GM19025 (cell line): ENCODE results near the gene RNF38.
"Not testable (repeated sequence)": the region's sequence is repeated elsewhere in the genome, so short reads cannot be mapped to it uniquely, and the experiment has no call there.

Source experiments
- ATAC-seq: cut with Tn5 transposase; IDR thresholded peaks from one replicate; pipeline ENCODE4 v1.9.1; 2021; ENCODE audit warnings: mild to moderate bottlenecking, low read depth, moderate library complexity; ENCODE audit not compliant: unreplicated experiment

The RNF38 gene

GRCh38 chr9:36399980-36400331 is at the start of gene RNF38:
TSS of gene RNF38 (minus strand) at chr9:36400269. CDS start at chr9:36400108, 161 bp downstream.
- ATAC-seq: no peak

DNA sequence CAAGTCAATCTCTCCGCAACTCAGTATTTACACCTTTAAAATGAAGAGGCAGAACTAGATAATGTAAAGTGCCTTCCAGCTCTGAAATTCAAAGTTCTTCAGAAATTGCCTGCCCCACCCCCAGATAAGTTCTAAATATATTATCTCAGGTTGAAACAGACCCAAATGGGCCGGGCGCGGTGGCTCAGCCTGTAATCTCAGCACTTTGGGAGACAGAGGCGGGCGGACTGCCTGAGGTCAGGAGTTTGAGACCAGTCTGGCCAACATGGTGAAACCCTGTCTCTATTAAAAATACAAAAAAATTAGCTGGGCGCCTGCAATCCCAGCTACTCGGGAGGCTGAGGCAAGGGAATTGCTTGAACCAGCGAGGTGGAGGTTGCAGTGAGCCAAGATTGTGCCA is 48.5 kb upstream of the RNF38 start:
- ATAC-seq: not testable (repeated sequence)

GRCh38 chr9:36448017-36448416 is 47.9 kb upstream of the RNF38 start:
- ATAC-seq: no peak

DNA sequence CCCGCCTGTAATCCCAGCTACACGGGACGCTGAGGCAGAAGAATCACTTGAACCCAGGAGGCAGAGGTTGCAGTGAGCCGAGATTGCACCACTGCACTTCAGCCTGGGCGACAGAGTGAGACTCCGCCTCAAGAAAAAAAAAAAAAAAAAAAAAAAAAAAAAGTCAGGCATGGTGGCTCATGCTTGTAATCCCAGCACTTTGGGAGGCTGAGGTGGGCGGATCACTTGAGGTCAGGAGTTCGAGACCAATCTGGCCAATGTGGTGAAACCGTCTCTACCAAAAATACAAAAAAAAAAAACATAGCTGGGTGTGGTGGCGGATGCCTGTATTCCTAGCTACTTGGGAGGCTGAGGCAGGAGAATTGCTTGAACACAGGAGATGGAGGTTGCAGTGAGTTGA is 46.6 kb upstream of the RNF38 start:
- ATAC-seq: not testable (repeated sequence)

DNA sequence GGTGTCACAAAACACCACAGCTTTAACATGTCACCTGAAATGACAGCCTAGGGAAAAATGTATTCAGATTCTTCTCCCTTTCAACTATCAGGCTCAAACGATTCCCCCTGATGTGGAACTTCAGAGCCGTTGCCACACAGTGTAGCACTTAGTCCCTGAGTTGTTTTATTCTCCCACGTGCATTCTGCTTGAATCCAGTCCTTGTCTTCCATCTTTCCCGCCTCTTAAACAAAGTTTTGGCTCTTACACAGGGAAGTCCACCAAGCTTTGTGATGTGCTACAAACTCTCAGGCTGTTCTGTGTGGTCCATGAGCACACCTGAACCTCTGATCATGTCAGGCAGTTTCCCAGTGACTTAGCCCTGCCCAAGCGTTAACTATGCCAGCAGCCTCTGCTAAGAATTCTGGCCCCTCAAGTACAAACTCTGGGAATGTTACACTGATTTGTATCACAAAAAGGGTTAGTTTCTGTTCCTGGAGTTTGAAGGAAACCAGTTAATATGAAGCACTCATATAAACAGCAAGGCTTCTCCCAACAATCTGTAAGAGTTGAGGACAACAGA is 45.8 kb upstream of the RNF38 start:
- ATAC-seq: no peak

DNA sequence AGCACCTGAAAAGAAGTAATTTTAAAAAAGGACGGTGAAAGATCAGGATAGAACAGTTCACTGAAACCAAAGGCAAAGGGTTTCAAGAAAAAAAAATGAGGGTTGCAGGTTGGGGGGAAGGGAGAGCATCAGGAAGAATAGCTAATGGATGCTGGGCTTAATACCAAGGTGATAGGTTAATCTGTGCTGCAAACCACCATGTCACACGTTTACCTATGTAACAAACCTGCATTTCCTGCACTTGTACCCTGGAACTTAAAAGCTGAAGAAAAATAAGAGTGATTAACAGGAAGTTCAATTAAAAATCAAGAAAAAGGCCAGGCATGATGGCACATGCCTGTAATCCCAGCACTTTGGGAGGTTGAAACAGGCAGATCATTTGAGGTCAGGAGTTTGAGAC is 44.1 kb upstream of the RNF38 start:
- no peak for ATAC-seq

DNA sequence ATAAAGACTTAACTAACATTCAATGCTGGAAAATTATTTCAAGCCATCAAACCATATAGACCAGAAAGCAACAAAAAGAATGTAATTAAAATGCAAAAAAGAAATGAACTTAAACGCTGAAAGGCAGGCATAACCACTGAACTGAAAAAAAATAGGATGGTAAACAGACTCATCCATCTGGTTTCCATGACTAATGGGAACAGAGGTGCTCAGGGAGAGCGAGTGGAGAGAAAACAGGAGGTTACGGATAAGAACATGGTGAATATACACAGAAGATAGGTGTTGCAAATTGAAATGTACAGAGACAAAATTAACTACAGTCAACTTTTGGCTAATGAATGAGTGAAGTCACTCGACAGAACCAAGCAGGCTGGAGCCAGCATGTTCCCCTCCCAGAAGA is 43.5 kb upstream of the RNF38 start:
- ATAC-seq: no peak

DNA sequence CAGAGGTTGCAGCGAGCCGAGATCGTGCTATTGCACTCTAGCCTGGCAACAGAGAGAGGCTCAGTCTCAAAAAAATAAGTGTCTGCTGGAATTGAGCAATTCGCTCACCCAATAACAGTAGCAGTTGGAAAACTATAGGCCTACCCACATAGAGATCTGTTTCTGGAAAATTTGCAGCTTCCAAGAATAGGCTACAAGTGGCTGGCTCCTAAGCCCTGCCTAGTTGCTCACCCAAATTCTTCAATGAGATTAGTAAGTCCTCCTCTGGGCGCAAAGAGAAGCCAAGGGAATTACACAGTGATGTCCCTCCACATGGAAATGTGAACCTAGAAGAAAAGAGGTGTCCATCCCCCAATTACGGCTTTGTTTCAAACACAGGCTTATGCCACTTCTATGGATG is 42.6 kb upstream of the RNF38 start:
- no peak for ATAC-seq

DNA sequence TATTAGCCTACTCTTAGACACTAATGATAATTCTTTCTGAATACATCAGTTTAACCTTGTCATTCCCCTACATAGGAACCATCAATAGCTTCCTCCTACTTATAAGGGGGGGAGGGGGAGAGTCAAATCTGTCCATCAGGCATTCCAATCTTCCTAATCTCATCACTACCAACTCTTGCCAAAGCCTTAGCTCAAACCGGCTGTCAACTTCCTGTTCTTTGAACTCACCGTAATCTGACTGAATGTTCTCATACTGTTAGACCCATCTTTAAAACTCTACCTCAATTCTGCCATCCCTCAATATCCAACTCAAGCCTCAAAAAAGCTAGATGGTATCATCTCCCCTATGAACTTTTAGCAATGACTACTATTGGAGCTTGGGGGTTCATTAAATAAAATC is 41.9 kb upstream of the RNF38 start:
- no peak for ATAC-seq

DNA sequence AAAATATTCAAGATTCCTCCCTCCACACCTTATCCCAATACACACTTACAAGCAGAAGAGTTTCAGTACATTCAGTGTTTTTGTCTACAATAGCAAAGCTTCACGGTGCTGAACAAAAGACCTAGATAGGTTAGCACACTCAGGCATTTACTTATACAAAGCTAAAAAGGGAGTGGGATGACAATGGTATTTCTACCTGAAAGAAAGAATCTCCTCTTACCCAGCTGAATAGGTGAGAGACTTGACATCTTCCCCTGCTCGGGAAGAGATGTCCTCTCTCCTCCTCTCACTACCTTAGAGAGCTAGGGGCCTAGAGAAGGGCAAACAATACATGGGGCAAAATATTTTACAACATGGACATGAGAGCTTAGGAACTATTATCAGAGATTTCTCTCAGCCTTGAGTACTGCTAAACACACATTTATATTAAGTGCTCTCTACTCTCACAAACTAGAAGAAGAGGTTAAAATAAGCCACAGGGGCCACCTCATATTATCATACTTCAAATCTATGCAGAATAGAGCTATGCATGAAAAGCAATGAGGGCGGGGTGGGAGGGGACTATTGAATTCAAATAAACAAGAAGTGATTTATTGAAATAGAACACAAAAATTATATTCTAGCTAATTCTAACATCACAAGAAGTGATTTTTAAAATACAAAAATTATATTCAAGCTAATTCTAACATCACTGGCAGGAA is 38.6 kb upstream of the RNF38 start:
- no peak for ATAC-seq

- ATAC-seq: no peak
Observed at GRCh38 chr9:36437790-36438189, 37.7 kb upstream of the RNF38 start.

DNA sequence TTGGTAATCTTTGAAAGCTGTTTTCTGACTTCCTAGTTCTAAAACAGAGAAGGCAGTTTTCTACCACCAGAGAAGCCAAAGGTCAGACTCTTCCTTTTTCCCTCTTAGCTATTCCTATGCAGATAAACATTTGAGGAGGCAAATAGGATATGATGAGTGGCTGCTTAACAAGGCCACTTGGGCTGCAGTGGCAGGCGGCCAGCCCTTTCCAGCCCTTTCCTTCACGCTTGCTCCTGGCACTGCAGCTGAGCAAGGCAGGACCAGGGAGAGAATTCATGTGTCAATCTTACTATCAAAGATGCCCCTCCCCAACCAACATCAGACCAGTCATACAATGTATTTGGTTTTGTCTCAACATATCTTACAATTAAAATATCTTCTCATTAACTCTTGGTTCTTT is 36.8 kb upstream of the RNF38 start:
- ATAC-seq: no peak

GRCh38 chr9:36433386-36433785 is 33.3 kb upstream of the RNF38 start:
- ATAC-seq: no peak

DNA sequence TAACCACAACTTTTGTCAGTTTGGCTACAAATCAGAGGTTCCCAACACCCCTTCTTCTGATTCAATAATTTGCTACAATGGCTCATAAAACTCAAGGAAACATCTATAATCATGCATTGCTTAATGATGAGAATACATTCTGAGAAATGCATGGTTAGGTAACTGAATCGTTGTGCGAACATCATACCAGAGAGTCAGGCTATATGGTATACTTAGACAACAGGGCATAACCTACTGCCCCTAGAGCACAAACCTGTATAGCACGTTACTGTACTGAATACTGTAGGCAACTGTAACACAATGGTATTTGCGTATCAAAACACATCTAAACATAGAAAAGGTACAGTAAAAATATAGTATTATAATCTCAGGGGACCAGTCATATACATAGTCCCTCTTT is 31.0 kb upstream of the RNF38 start:
- ATAC-seq: no peak

DNA sequence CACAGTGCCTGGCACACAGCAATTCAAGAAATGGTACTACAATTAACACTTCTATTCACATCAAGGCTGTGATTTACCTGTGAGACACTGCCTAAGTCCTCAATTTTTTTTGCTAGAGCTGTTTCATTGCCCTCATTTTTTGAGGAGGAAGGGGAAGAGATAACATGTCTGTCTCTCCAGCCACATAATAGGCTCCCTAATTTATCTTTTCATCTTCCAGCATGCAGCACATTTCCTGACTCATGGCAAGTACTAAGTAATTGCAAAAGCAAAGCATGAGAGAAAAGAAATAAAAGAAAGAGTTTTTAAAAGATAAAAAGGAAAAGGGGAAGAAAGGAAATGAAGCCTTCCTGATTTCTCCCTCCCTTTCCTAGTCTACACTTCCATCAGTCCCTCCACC is 26.9 kb upstream of the RNF38 start:
- no peak for ATAC-seq

GRCh38 chr9:36426348-36426747 is 26.3 kb upstream of the RNF38 start:
- ATAC-seq: no peak

DNA sequence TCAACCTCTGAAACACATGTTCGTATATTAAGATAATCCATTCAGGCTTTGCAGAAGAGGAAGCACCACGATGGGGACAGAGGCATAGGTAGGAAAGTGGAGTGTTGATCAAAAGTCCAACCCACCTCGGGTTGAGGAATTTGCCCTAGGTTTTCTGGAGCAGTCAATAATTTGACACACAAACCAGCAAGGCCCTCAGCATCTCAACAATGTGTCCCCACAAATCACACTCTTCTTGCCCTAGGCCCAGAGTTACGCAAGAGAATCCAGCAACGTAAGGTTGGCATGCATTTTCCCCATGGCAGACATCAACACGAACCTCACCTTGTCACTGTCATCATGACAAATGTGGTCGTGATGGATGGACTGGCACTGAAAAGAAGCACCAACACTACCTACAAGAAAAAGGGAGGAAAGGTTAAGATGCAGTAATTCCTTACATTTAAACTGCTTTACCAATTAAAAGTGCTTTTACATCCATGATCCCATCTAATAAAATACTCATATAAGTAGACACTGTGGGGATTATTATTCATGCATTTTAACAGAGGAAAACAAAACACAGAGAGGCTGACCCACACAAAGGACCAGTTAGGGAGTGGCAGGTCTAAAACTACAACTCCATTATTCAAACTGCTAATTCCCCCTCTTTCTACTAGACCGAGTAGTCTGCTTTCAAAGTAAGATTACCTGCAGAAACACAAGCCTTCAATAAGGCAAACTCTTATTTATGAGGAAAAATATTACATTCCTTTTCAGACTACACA is 24.4 kb upstream of the RNF38 start:
- no peak for ATAC-seq

DNA sequence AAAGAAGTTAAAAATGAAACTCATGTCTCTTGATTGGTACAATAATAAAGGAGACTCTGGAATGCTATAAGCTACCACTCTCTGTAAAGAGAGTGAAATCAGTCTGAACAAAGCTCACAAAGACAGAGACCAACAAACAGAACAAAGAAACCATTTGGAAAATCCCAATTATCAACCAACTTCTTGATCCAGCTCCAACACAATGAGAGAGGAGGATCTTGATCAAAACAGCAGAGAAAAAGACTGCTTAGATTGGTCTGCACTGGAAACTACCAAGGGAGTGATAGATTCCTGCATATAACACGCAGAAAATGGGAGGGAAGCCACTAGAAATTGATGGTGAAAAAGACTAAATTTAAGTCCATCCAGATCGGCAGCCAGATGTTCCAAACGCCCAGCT is 23.1 kb upstream of the RNF38 start:
- ATAC-seq: no peak

DNA sequence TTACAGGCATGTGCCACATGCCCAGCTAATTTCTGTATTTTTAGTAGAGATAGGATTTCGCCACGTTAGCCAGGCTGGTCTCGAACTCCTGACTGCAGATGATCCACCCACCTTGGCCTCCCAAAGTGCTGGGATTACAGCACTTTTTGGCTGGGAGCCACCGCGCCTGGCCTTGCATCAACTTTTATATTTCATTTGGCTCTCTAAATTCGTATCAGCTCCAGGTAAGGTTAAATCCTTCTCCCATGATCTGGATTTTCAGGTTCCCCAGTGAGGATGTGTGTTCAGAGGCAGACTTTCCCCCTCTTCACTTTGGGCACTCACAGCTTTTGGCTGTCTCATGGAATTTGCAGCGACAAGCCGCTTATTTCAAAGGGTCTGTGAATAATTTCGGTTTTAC is 16.8 kb upstream of the RNF38 start:
- ATAC-seq: no peak

DNA sequence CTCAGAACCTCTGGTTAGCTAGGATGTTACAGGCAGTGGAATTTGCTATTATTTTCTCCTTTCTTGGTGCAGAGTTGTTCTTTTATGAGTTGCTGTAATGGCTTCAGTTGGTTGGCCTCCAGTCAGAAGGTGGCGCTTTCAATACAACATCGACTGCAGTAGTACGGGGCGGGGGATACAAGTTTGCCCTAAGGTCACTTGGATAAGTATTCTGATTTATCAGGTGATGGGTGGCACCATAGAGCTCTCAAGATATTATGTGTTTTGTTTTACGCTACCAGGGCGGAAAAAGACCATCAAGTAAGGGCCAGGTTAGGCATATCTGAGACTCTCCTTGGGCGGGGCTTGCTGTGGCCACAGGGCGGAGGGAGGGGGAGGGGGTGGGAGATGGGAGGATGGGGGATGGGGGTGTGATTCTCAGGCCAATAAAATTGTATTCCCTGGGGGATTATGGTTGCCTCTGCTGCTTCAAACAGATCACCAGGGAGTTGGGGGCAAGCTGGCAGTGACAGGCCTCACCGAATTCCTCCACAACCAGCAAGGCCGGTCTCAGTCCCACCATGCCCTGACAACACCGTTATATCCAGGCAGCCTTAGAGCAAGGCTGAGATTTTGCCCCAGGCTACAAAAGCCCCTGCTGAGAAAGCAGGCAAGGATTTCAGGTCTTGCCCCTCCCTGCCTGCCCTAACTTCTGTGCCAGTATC is 15.9 kb upstream of the RNF38 start:
- ATAC-seq: no peak

DNA sequence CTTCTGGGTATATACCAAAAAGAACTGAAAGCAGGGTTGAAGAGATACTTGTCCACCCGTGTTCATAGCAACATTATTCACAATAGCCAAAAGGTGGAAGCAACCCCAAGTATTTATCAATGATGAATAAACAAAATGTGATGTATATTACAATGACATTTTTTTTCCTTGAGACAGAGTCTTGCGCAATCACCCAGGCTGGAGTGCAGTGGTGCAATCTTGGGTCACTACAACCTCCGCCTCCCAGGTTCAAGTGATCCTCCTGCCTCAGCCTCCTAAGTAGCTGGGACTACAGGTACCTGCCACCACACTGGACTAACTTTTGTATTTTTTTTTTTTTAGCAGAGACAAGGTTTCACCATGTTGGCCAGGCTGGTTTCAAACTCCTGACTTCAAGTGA is 11.3 kb upstream of the RNF38 start:
- ATAC-seq: not testable (repeated sequence)
